Neural progenitor cell (in vitro differentiated cells): ENCODE measurements around the gene TSHZ2.

Source experiments
- EZH2 ChIP-seq: fragments of 200-600 bp; sonication (generic); IDR thresholded peaks from 2 replicates; pipeline ENCODE4 v1.6.1; 2017; ENCODE audit warnings: antibody characterized with exemption, mild to moderate bottlenecking, moderate library complexity
- EZH2phosphoT487 ChIP-seq: fragments of 200-600 bp; sonication (generic); IDR thresholded peaks from 2 replicates; pipeline ENCODE4 v1.6.1; 2017; ENCODE audit warnings: antibody characterized with exemption
- TF ChIP-seq, protein P1 (sequence below): fragments of 200-600 bp; sonication (generic); IDR thresholded peaks from 2 replicates; pipeline ENCODE4 v1.5.1; 2017; ENCODE audit warnings: antibody characterized with exemption, mild to moderate bottlenecking

DNA sequence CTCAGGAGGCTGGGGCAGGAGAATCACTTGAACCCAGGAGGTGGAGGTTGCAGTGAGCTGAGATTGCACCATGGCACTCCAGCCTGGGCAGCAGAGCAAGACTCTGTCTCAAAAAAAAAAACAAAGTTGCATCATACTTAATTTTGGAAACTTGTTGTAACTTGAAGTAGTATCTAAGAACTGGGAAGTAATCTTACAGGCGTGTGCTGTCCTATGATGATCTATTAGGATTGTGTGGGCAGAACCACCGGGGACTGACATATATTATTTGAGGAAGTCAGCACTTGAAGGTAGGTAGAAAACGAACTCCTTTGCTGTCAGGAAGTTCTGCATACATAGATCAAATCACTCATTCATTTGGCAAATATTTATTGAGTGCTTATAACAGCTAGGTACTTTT is 433.0 kb downstream of the TSHZ2 start:
- TF ChIP-seq, protein P1, sequence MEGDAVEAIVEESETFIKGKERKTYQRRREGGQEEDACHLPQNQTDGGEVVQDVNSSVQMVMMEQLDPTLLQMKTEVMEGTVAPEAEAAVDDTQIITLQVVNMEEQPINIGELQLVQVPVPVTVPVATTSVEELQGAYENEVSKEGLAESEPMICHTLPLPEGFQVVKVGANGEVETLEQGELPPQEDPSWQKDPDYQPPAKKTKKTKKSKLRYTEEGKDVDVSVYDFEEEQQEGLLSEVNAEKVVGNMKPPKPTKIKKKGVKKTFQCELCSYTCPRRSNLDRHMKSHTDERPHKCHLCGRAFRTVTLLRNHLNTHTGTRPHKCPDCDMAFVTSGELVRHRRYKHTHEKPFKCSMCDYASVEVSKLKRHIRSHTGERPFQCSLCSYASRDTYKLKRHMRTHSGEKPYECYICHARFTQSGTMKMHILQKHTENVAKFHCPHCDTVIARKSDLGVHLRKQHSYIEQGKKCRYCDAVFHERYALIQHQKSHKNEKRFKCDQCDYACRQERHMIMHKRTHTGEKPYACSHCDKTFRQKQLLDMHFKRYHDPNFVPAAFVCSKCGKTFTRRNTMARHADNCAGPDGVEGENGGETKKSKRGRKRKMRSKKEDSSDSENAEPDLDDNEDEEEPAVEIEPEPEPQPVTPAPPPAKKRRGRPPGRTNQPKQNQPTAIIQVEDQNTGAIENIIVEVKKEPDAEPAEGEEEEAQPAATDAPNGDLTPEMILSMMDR: no peak
- no peak for TF ChIP-seq EZH2phosphoT487
- TF ChIP-seq EZH2: no peak
